ENCODE measurements around the gene GMDS. TPM values are rescaled to one million over a fixed set of nuclear protein-coding genes. Genes with fewer than 3 reads are reported as not detected.

Gene GMDS
- total and polyA plus RNA-seq, 2 of the 13 experiments (the other 11 are each of a cell fraction or from before 2014, with no cell fraction given): 64.4 to 112 TPM

- Histone ChIP-seq H3K27ac (ENCODE audit: extremely low read length, insufficient read depth, low read length) (no peak overlapping the region), H2AFZ (ENCODE audit: low read length) (no peak overlapping the region), H4K20me1 (ENCODE audit: insufficient read depth, low read length) (peaks cover 36% of the 10 kb centered on the region), H3K27me3 (ENCODE audit: control insufficient read depth in 1 of 2, insufficient read depth in 2 of 2, low read length in 2 of 2) (no peaks in the 10 kb centered on the region), H3K4me3 (replicated peaks in 1 of 3; ENCODE audit: insufficient read depth in 1 of 3, low read depth in 2 of 3, low read length in 3 of 3) (no peak overlapping the region), H3K9ac (ENCODE audit: insufficient read depth, low read depth, low read length) (no peak overlapping the region), H3K4me2 (ENCODE audit: low read depth, low read length) (no peak overlapping the region), H3K9me3 (ENCODE audit: low read length) (no peaks in the 10 kb centered on the region), H3K36me3 (replicated peaks in 1 of 2; ENCODE audit: control insufficient read depth in 1 of 2, insufficient read depth in 2 of 2, low read length in 2 of 2) (peaks cover 1 to 11% of the 10 kb centered on the region in 2 experiments; a peak in 3 of 5 replicates), H3K79me2 (ENCODE audit: insufficient read depth, low read length) (peaks cover 91% of the 10 kb centered on the region), H3K4me1 (ENCODE audit: insufficient read depth, low read length) (peaks cover 18% of the 10 kb centered on the region)
- DNase-seq (ENCODE audit: low spot score) (no peak), ATAC-seq (no peak), FAIRE-seq (no peak)
- in situ Hi-C loops (cut with HindIII; ENCODE audit: extremely low pct_ligation_motif_present, low pct_unique_long_range_greater_than_20kb): no loop called here
- ChIA-PET CTCF (ENCODE audit: low intra/inter-chr PET ratio, low total read pairs) (no interaction called here), POLR2A (no interaction called here)
- TF ChIP-seq ZNF337 (CRISPR knock-in tag; IDR thresholded peaks at IDR 0.05; ENCODE audit: borderline replicate concordance, low read depth): no peak
- TF ChIP-seq ZNF33B (CRISPR knock-in tag; IDR thresholded peaks at IDR 0.05): no peak
- no peak for TF ChIP-seq NFAT5 (CRISPR knock-in tag; IDR thresholded peaks at IDR 0.05)
- no peak for TF ChIP-seq ZNF777 (CRISPR knock-in tag; IDR thresholded peaks at IDR 0.05)
- no TSS peak for BruUV-seq (replicated peaks)
- WGBS (ENCODE audit: low lambda C conversion rate): 98% methylated on average over 5 of the region's 5 CpGs
- intact Hi-C loops (cut with micrococcal nuclease; ENCODE audit: unreplicated experiment): no loop called here
Observed at GRCh38 chr6:2193931-2194330, 51.5 kb downstream of the GMDS start.
